GM19372 (cell line): ENCODE data around the gene ZNF425.
"Not testable (repeated sequence)": the region's sequence is repeated elsewhere in the genome, so short reads cannot be mapped to it uniquely, and the experiment has no call there.

Experiments used
- ATAC-seq: cut with Tn5 transposase; IDR thresholded peaks from one replicate; pipeline ENCODE4 v1.9.1; 2021; ENCODE audit warnings: mild to moderate bottlenecking, low read depth, moderate library complexity; ENCODE audit not compliant: unreplicated experiment

ZNF425 gene

DNA sequence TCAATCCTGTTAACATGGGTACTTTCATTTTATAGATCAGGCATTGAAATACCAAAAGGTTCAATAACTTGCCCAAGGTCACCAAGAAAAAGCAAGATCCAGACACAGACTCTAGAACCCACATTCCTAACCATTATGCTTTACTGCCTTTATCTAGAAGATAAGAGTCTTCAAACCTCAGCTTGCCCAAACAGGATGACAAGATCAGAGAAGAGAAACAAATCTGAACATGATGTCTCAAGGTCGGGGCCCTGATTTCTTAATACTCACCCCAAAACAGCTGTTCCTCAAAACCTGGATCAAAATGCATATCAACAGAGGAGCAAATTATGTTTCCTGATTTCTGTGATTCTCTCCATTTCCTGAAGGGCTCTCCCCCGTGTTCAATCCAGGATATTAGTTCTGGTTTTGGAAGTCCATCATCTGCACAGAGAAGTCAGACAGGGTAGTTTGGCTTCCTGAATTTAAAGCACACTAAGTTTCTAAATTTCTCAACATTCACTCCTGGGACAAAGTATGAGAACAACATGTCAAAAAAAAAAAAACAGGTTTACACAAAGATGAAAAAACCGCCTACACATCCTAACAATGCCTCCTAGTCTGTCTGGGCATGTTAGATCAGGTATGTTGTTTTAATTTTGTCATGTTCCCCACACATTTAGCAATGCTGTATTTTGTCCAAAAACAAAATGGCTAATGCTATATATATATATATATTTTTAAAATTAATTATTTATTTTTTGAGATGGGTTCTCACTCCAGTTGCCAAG, 51.8 kb downstream of the ZNF425 start:
- no peak for ATAC-seq

GRCh38 chr7:149072438-149072775, 53.7 kb downstream of the ZNF425 start:
- ATAC-seq = no peak

GRCh38 chr7:149071641-149072437, 54.3 kb downstream of the ZNF425 start:
- no peak for ATAC-seq

DNA sequence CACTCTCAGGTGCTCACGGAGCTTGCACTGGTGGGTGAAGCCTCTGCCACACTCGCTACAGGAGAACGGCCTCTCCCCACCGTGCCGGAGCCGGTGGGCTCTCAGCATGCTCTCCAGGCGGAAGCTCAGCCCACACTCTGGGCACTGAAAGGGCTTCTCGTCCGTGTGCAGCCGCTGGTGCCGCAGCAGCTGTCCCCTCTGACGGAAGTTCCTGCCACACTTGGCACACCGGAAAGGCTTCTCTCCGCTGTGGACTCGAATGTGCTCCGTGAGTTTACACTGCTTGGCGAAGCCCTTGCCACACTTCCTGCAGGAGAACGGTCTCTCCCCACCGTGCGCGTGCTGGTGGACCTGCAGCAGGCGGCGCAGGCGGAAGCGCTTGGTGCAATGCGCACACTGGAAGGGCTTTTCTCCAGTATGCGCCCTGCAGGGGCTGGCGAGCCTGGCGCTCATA, 54.9 kb downstream of the ZNF425 start:
- ATAC-seq = no peak

- ATAC-seq = no peak
Observed at GRCh38 chr7:149070372-149071125, 55.6 kb downstream of the ZNF425 start.

- no peak for ATAC-seq
Observed at GRCh38 chr7:149067869-149068268, 58.3 kb downstream of the ZNF425 start.

- ATAC-seq = no peak
Observed at GRCh38 chr7:149063476-149063875, 62.6 kb downstream of the ZNF425 start.

DNA sequence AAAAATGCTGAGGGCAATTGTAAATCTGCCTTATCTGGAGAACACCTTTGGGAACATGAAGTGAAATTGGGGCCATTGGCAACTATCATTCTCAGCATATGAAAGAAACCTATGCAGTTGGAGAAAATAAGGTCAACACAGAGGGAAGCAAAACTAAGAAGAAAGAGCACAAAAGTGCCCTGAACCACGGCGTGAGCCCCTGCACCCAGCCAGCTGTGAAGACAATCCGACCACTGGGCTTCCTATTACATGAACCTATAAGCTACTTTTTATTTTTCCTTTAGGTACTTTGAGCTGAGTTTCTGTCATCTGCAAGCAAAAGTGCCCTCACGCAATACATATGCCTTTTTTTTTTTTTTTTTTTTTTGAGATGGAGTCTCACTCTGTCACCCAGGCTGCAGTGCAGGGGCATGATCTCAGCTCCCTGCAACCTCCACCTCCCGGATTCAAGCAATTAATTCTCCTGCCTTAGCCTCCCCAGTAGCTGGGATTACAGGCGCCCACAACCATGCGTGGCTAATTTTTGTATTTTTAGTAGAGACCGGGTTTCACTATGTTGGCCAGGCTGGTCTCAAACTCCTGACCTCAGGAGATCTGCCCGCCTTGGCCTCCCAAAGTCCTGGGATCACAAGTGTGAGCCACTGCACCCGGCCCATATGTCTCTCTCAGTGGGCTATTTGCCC, 63.8 kb downstream of the ZNF425 start:
- ATAC-seq = not testable (repeated sequence)

DNA sequence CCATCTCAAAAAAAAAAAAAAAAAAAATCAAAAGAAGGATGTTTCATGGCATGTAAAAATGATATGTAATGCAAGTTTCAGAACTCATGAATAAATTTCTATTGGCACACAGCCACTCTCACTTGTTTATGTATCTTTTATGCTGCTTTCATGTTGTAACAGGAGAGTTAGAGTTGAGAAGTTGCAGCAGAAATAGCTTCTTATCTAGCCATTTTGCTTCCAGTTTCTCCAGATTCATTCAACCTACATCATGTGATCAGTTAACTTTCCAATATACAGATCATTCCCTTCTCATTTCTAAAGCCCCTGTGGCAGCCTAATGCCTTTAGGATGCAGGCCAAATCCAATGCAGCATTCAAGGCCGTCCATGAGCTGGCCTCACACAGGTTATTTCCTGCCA, 66.0 kb downstream of the ZNF425 start:
- ATAC-seq = no peak

DNA sequence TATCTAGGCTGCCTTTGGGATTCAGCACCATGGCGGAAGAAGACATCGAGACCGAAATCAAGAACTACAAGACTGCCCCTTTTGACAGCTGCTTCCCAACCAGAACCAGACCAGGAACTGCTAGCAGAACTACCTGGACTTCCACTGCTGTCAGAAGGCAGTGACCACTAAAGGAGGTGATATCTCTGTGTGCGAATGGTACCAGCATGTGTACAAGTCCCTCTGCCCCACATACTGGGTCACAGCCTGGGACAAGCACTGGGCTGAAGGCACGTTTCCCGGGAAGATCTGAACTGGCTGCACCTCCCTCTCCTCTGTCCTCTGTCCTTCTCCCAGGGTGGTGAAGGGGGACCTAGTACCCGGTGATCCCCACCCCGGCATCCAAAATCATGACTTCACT, 72.2 kb downstream of the ZNF425 start:
- no peak for ATAC-seq

DNA sequence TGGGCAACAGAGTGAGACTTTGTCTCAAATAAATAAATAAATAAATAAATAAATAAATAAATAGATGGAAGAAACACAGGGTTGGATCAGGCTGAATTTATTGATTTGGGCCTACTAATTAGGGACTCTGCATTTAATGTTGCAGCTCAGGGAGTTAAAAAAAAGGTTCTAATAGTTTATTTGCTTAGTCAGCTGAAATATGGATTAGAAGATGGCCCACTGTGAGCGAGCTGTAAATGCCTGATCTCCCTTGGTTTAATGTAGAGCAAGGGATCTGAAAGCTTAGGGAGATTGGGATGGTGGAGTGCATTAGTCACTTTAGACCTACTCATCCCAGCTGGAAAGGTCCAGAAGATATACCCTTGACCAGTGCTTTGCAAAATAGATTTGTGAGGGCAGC, 72.7 kb downstream of the ZNF425 start:
- ATAC-seq = no peak
